Karpas-422 (cell line): ENCODE data around the gene PSMB9. TPM values are rescaled to one million over a fixed set of nuclear protein-coding genes. Genes with fewer than 3 reads are reported as not detected.

Experiments
- DNase-seq: peaks from one replicate; pipeline ENCODE4 v3.0.0-alpha.2; 2015
- H2AFZ ChIP-seq: fragments of 200-600 bp; sonication (generic); 2 replicates; pipeline ENCODE4 v1.6.1; 2014; ENCODE audit warnings: antibody characterized with exemption, low read length, mixed read lengths
- H3K27ac ChIP-seq: fragments of 200-600 bp; sonication (generic); 2 replicates; pipeline ENCODE4 v1.5.1; 2014; ENCODE audit warnings: mild to moderate bottlenecking, low read length, moderate library complexity
- H3K27me3 ChIP-seq: fragments of 200-600 bp; sonication (generic); 2 replicates; pipeline ENCODE4 v1.6.1; 2014; ENCODE audit warnings: low read length, mixed read lengths
- H3K36me3 ChIP-seq: fragments of 200-600 bp; sonication (generic); 2 replicates; pipeline ENCODE4 v1.6.1; 2014; ENCODE audit warnings: low read length, mixed read lengths; ENCODE audit not compliant: insufficient read depth
- H3K4me1 ChIP-seq: fragments of 200-600 bp; sonication (generic); 2 replicates; pipeline ENCODE4 v1.6.1; 2014; ENCODE audit warnings: mild to moderate bottlenecking, low read length, mixed read lengths
- H3K4me2 ChIP-seq: fragments of 200-600 bp; sonication (generic); 2 replicates; pipeline ENCODE4 v1.6.1; 2014; ENCODE audit warnings: low read length, low read depth, mild to moderate bottlenecking; ENCODE audit not compliant: poor library complexity, severe bottlenecking
- H3K4me3 ChIP-seq: fragments of 200-600 bp; sonication (generic); 2 replicates; pipeline ENCODE4 v1.5.1; 2014; ENCODE audit warnings: mild to moderate bottlenecking, antibody characterized with exemption, low read length, mixed read lengths
- H3K79me2 ChIP-seq: fragments of 200-600 bp; sonication (generic); 2 replicates; pipeline ENCODE4 v1.6.1; 2014; ENCODE audit warnings: mild to moderate bottlenecking, low read length, mixed read lengths
- H3K9ac ChIP-seq: fragments of 200-600 bp; sonication (generic); 2 replicates; pipeline ENCODE4 v1.6.0; 2014; ENCODE audit warnings: low read length
- H3K9me2 ChIP-seq: fragments of 200-600 bp; sonication (generic), shearing (Covaris generic); replicated peaks from 2 replicates; pipeline ENCODE4 v1.6.0; 2014; ENCODE audit warnings: mild to moderate bottlenecking, low read length, moderate library complexity; ENCODE audit not compliant: insufficient read depth
- H3K9me3 ChIP-seq: fragments of 300-700, 200-600 bp; sonication (generic); 2 replicates; pipeline ENCODE4 v1.6.1; 2014; ENCODE audit warnings: low read length, mixed read lengths
- H4K20me1 ChIP-seq: fragments of 200-600 bp; sonication (generic); 2 replicates; pipeline ENCODE4 v1.6.1; 2014; ENCODE audit warnings: mild to moderate bottlenecking, antibody characterized with exemption, low read length, low read depth; ENCODE audit not compliant: insufficient read depth
- total RNA-seq: library from RNA; depleted of rRNA; stranded (reverse); fragments of >200 nt; shearing (Covaris generic); gene quantifications from 2 replicates; pipeline ENCODE4 v1.2.3, GENCODE V29; 2014; ENCODE audit warnings: low replicate concordance

PSMB9 gene
- total RNA-seq, 1 experiment from 2014 or later: 185 TPM

- peak; percentile 50 for DNase-seq
- Histone ChIP-seq H3K4me1 (peaks cover 87% of the 10 kb centered on the region), H3K27ac (peak overlapping the region; percentile 96), H3K36me3 (peaks cover 3% of the 10 kb centered on the region), H3K9me3 (no peaks in the 10 kb centered on the region), H3K9ac (no peak overlapping the region), H4K20me1 (no peaks in the 10 kb centered on the region), H2AFZ (no peak overlapping the region), H3K27me3 (no peaks in the 10 kb centered on the region), H3K79me2 (peaks cover 8% of the 10 kb centered on the region), H3K4me2 (peak overlapping the region; percentile 15), H3K4me3 (no peak overlapping the region), H3K9me2 (no peaks in the 10 kb centered on the region)
These were observed 35.1 kb upstream of the PSMB9 start for GRCh38 chr6:32818867-32819266.

- no peak overlapping the region for H3K4me3 ChIP-seq
- no peaks in the 10 kb centered on the region for H4K20me1 ChIP-seq
- DNase-seq: no peak
- no peak overlapping the region for H3K4me2 ChIP-seq
- H3K9me3 ChIP-seq: no peaks in the 10 kb centered on the region
- no peaks in the 10 kb centered on the region for H3K9me2 ChIP-seq
- H3K9ac ChIP-seq: no peak overlapping the region
- H3K4me1 ChIP-seq: peaks cover 84% of the 10 kb centered on the region
- H3K36me3 ChIP-seq: no peaks in the 10 kb centered on the region
- no peak overlapping the region for H2AFZ ChIP-seq
- H3K27me3 ChIP-seq: no peaks in the 10 kb centered on the region
- no peaks in the 10 kb centered on the region; the same call in 1 of the 2 replicates for H3K79me2 ChIP-seq
- H3K27ac ChIP-seq: peak overlapping the region; percentile 96
These were observed 34.3 kb upstream of the PSMB9 start for GRCh38 chr6:32819729-32820128.

- Histone ChIP-seq H3K4me3 (no peak overlapping the region), H3K9ac (no peak overlapping the region), H3K27ac (peak overlapping the region; percentile 58; the same call in 1 of the 2 replicates), H3K9me2 (no peaks in the 10 kb centered on the region), H4K20me1 (no peaks in the 10 kb centered on the region), H3K9me3 (no peaks in the 10 kb centered on the region), H3K4me1 (peaks cover 23% of the 10 kb centered on the region), H3K27me3 (no peaks in the 10 kb centered on the region), H3K4me2 (no peak overlapping the region), H3K79me2 (no peaks in the 10 kb centered on the region), H2AFZ (no peak overlapping the region), H3K36me3 (peaks cover 11% of the 10 kb centered on the region; the same call in 1 of the 2 replicates)
- DNase-seq: no peak
These were observed 28.0 kb upstream of the PSMB9 start for GRCh38 chr6:32825966-32826365.

- H3K4me1 ChIP-seq: peaks cover 12% of the 10 kb centered on the region
- H3K27me3 ChIP-seq: no peaks in the 10 kb centered on the region
- peaks cover 22% of the 10 kb centered on the region; the same call in 1 of the 2 replicates for H3K36me3 ChIP-seq
- H2AFZ ChIP-seq: no peak overlapping the region
- H3K9ac ChIP-seq: no peak overlapping the region
- H3K79me2 ChIP-seq: 0 out of 2 replicates have a peak, but pooled peaks cover 3% of the 10 kb centered on the region
- no peak overlapping the region for H3K4me2 ChIP-seq
- H3K27ac ChIP-seq: peak overlapping the region; percentile 16; the same call in 1 of the 2 replicates
- no peaks in the 10 kb centered on the region for H4K20me1 ChIP-seq
- H3K9me3 ChIP-seq: no peaks in the 10 kb centered on the region
- H3K9me2 ChIP-seq: no peaks in the 10 kb centered on the region
- no peak for DNase-seq
- no peak overlapping the region for H3K4me3 ChIP-seq
These were observed 27.0 kb upstream of the PSMB9 start for GRCh38 chr6:32827025-32827424.

- no peak for DNase-seq
- Histone ChIP-seq H3K36me3 (peaks cover 43% of the 10 kb centered on the region; the same call in 1 of the 2 replicates), H3K9me2 (no peaks in the 10 kb centered on the region), H3K9ac (no peak overlapping the region), H3K4me1 (peaks cover 12% of the 10 kb centered on the region), H4K20me1 (no peaks in the 10 kb centered on the region), H2AFZ (no peak overlapping the region), H3K79me2 (peaks cover 14% of the 10 kb centered on the region), H3K9me3 (no peaks in the 10 kb centered on the region), H3K27ac (no peak overlapping the region), H3K4me2 (no peak overlapping the region), H3K4me3 (no peak overlapping the region), H3K27me3 (no peaks in the 10 kb centered on the region)
These were observed 24.5 kb upstream of the PSMB9 start for GRCh38 chr6:32829495-32829894.

- Histone ChIP-seq H3K27me3 (no peaks in the 10 kb centered on the region), H3K9me3 (no peaks in the 10 kb centered on the region), H3K9me2 (no peaks in the 10 kb centered on the region), H3K4me2 (no peak overlapping the region), H3K79me2 (peaks cover 19% of the 10 kb centered on the region), H4K20me1 (no peaks in the 10 kb centered on the region), H3K9ac (no peak overlapping the region), H3K4me3 (no peak overlapping the region), H3K36me3 (peaks cover 48% of the 10 kb centered on the region), H2AFZ (no peak overlapping the region), H3K27ac (no peak overlapping the region), H3K4me1 (peaks cover 17% of the 10 kb centered on the region)
- DNase-seq: no peak
These were observed 24.0 kb upstream of the PSMB9 start for GRCh38 chr6:32830017-32830416.

- no peaks in the 10 kb centered on the region for H3K9me3 ChIP-seq
- no peak for DNase-seq
- no peak overlapping the region for H2AFZ ChIP-seq
- no peak overlapping the region for H3K9ac ChIP-seq
- H4K20me1 ChIP-seq: no peaks in the 10 kb centered on the region
- peaks cover 26% of the 10 kb centered on the region for H3K4me1 ChIP-seq
- no peaks in the 10 kb centered on the region for H3K9me2 ChIP-seq
- no peak overlapping the region for H3K4me2 ChIP-seq
- no peak overlapping the region for H3K4me3 ChIP-seq
- H3K27ac ChIP-seq: no peak overlapping the region
- no peaks in the 10 kb centered on the region for H3K27me3 ChIP-seq
- peaks cover 58% of the 10 kb centered on the region for H3K36me3 ChIP-seq
- peaks cover 29% of the 10 kb centered on the region for H3K79me2 ChIP-seq
These were observed 23.1 kb upstream of the PSMB9 start for GRCh38 chr6:32830936-32831335.

GRCh38 chr6:32832535-32832934, 21.5 kb upstream of the PSMB9 start:
- H3K9ac ChIP-seq: no peak overlapping the region
- no peak overlapping the region for H3K4me3 ChIP-seq
- peaks cover 42% of the 10 kb centered on the region for H3K4me1 ChIP-seq
- no peaks in the 10 kb centered on the region for H3K9me2 ChIP-seq
- H3K27me3 ChIP-seq: no peaks in the 10 kb centered on the region
- no peaks in the 10 kb centered on the region for H3K9me3 ChIP-seq
- H3K36me3 ChIP-seq: peaks cover 68% of the 10 kb centered on the region
- H3K79me2 ChIP-seq: peaks cover 45% of the 10 kb centered on the region
- H3K4me2 ChIP-seq: no peak overlapping the region
- H3K27ac ChIP-seq: no peak overlapping the region
- DNase-seq: no peak
- no peaks in the 10 kb centered on the region for H4K20me1 ChIP-seq
- no peak overlapping the region for H2AFZ ChIP-seq
